G401 (cell line): ENCODE data around the gene TRERF1. TPM values are rescaled to one million over a fixed set of nuclear protein-coding genes. Genes with fewer than 3 reads are reported as not detected.
"Not testable (repeated sequence)": the region's sequence is repeated elsewhere in the genome, so short reads cannot be mapped to it uniquely, and the experiment has no call there.

ENCODE experiments used
- DNase-seq: peaks from one replicate; pipeline ENCODE4 v3.0.0-alpha.2; 2015; ENCODE audit warnings: low spot score
- in situ Hi-C: cut with HindIII; loops from 2 replicates; pipeline ENCODE4 v1.10.0; 2016; ENCODE audit warnings: low sequenced_read_pairs, mixed read lengths
- total RNA-seq: library from RNA; depleted of rRNA; stranded (reverse); fragments of >200 nt; shearing (Covaris generic); gene quantifications from 2 replicates; pipeline ENCODE4 v1.2.3, GENCODE V29; 2014

The TRERF1 gene
- total RNA-seq, 1 experiment from 2014 or later: 3.8 TPM

GRCh38 chr6:42452171-42453030, 675 bp upstream of the TRERF1 start:
- DNase-seq: peak; percentile 80
- in situ Hi-C loops: no loop called here

- in situ Hi-C loops: no loop called here
- DNase-seq: peak; percentile 45
Observed at GRCh38 chr6:42450477-42451332, 1.0 kb downstream of the TRERF1 start.

GRCh38 chr6:42449917-42450476, 1.7 kb downstream of the TRERF1 start:
- in situ Hi-C loops: no loop called here
- DNase-seq: peak; percentile 67

GRCh38 chr6:42448927-42449659, 2.6 kb downstream of the TRERF1 start:
- DNase-seq: no peak
- in situ Hi-C loops: no loop called here

- in situ Hi-C loops: no loop called here
- DNase-seq: no peak
Observed at GRCh38 chr6:42448391-42448790, 3.3 kb downstream of the TRERF1 start.

GRCh38 chr6:42446996-42447395, 4.7 kb downstream of the TRERF1 start:
- in situ Hi-C loops: no loop called here
- no peak for DNase-seq

- DNase-seq: no peak
- in situ Hi-C loops: no loop called here
Observed at GRCh38 chr6:42446370-42446769, 5.4 kb downstream of the TRERF1 start.

- in situ Hi-C loops, DNase-seq: not testable (repeated sequence)
Observed at GRCh38 chr6:42445955-42446354, 5.8 kb downstream of the TRERF1 start.

GRCh38 chr6:42443312-42444060, 8.2 kb downstream of the TRERF1 start:
- in situ Hi-C loops: loop anchor here (5.0 kb wide), 1 partner anchor 94 kb away; no protein-coding TSS in a partner anchor
- no peak for DNase-seq

GRCh38 chr6:42441697-42442081, 10.0 kb downstream of the TRERF1 start:
- in situ Hi-C loops: loop anchor here (5.0 kb wide), 1 partner anchor 96 kb away; no protein-coding TSS in a partner anchor
- DNase-seq: no peak

GRCh38 chr6:42440778-42441696, 10.7 kb downstream of the TRERF1 start:
- in situ Hi-C loops: loop anchor here (5.0 kb wide), 1 partner anchor 96 kb away; no protein-coding TSS in a partner anchor
- no peak for DNase-seq

GRCh38 chr6:42440027-42440426, 11.7 kb downstream of the TRERF1 start:
- DNase-seq: no peak
- in situ Hi-C loops: loop anchor here (5.0 kb wide), 1 partner anchor 97 kb away; no protein-coding TSS in a partner anchor

- in situ Hi-C loops: no loop called here
- no peak for DNase-seq
Observed at GRCh38 chr6:42436825-42437224, 14.9 kb downstream of the TRERF1 start.

GRCh38 chr6:42434237-42434636, 17.5 kb downstream of the TRERF1 start:
- DNase-seq: no peak
- in situ Hi-C loops: no loop called here

- no peak for DNase-seq
- in situ Hi-C loops: no loop called here
Observed at GRCh38 chr6:42433409-42433808, 18.3 kb downstream of the TRERF1 start.

GRCh38 chr6:42431877-42432276, 19.8 kb downstream of the TRERF1 start:
- DNase-seq: no peak
- in situ Hi-C loops: no loop called here

- DNase-seq: no peak
- in situ Hi-C loops: no loop called here
Observed at GRCh38 chr6:42431356-42431755, 20.4 kb downstream of the TRERF1 start.
